IPS-20b (cell line): ENCODE results near the gene VSTM2L.

Source experiments
- H3K27ac ChIP-seq: one replicate; pipeline ENCODE4 v1.5.1; 2013; ENCODE audit warnings: low read length
- H3K27me3 ChIP-seq: 2 replicates; pipeline ENCODE4 v1.6.1; 2013; ENCODE audit warnings: mild to moderate bottlenecking, low read length, inconsistent platforms; ENCODE audit not compliant: insufficient read depth
- H3K36me3 ChIP-seq: 2 replicates; pipeline ENCODE4 v1.6.1; 2013; ENCODE audit warnings: low read depth, mild to moderate bottlenecking, inconsistent platforms, low read length, moderate library complexity; ENCODE audit not compliant: insufficient read depth
- H3K4me1 ChIP-seq: 2 replicates; pipeline ENCODE4 v1.6.1; 2013; ENCODE audit warnings: mild to moderate bottlenecking, control low read depth, inconsistent platforms, low read length, moderate library complexity; ENCODE audit not compliant: insufficient read depth
- H3K4me3 ChIP-seq: 2 replicates; pipeline ENCODE4 v1.5.1; 2013; ENCODE audit warnings: mild to moderate bottlenecking, low read length, inconsistent platforms
- H3K9ac ChIP-seq: 2 replicates; pipeline ENCODE4 v1.6.1; 2013; ENCODE audit warnings: low read depth, mild to moderate bottlenecking, inconsistent platforms, low read length, moderate library complexity
- H3K9me3 ChIP-seq: 2 replicates; pipeline ENCODE4 v1.6.1; 2013; ENCODE audit warnings: mild to moderate bottlenecking, low read depth, low read length, inconsistent platforms; ENCODE audit not compliant: insufficient read depth

The VSTM2L gene

GRCh38 chr20:37880726-37881591 lies 22.0 kb upstream of the VSTM2L start:
- H3K9me3 ChIP-seq, result no peaks in the 10 kb centered on the region
- no peaks in the 10 kb centered on the region for H3K4me1 ChIP-seq
- no peak overlapping the region for H3K4me3 ChIP-seq
- H3K9ac ChIP-seq, result no peak overlapping the region
- no peaks in the 10 kb centered on the region for H3K27me3 ChIP-seq
- no peak overlapping the region for H3K27ac ChIP-seq
- H3K36me3 ChIP-seq, result no peaks in the 10 kb centered on the region

- Histone ChIP-seq H3K27ac (no peak overlapping the region), H3K4me1 (no peaks in the 10 kb centered on the region), H3K4me3 (no peak overlapping the region), H3K36me3 (no peaks in the 10 kb centered on the region), H3K9me3 (no peaks in the 10 kb centered on the region), H3K9ac (no peak overlapping the region), H3K27me3 (no peaks in the 10 kb centered on the region)
Measured at GRCh38 chr20:37881601-37882343, 21.2 kb upstream of the VSTM2L start.

GRCh38 chr20:37882961-37883712 lies 19.8 kb upstream of the VSTM2L start:
- Histone ChIP-seq H3K4me3 (no peak overlapping the region), H3K36me3 (no peaks in the 10 kb centered on the region), H3K9ac (no peak overlapping the region), H3K9me3 (no peaks in the 10 kb centered on the region), H3K27ac (no peak overlapping the region), H3K4me1 (no peaks in the 10 kb centered on the region), H3K27me3 (no peaks in the 10 kb centered on the region)

- Histone ChIP-seq H3K4me1 (no peaks in the 10 kb centered on the region), H3K9ac (no peak overlapping the region), H3K36me3 (no peaks in the 10 kb centered on the region), H3K9me3 (no peaks in the 10 kb centered on the region), H3K27me3 (no peaks in the 10 kb centered on the region), H3K27ac (no peak overlapping the region), H3K4me3 (no peak overlapping the region)
Measured at GRCh38 chr20:37885042-37885441, 17.9 kb upstream of the VSTM2L start.

- Histone ChIP-seq H3K27me3 (no peaks in the 10 kb centered on the region), H3K27ac (no peak overlapping the region), H3K4me1 (no peaks in the 10 kb centered on the region), H3K9me3 (no peaks in the 10 kb centered on the region), H3K4me3 (no peak overlapping the region), H3K36me3 (no peaks in the 10 kb centered on the region), H3K9ac (no peak overlapping the region)
Measured at GRCh38 chr20:37885593-37886503, 17.1 kb upstream of the VSTM2L start.

GRCh38 chr20:37886851-37887297 lies 16.1 kb upstream of the VSTM2L start:
- Histone ChIP-seq H3K27me3 (no peaks in the 10 kb centered on the region), H3K36me3 (no peaks in the 10 kb centered on the region), H3K4me1 (no peaks in the 10 kb centered on the region), H3K4me3 (no peak overlapping the region), H3K9ac (no peak overlapping the region), H3K27ac (no peak overlapping the region), H3K9me3 (no peaks in the 10 kb centered on the region)

GRCh38 chr20:37888641-37889040 lies 14.3 kb upstream of the VSTM2L start:
- no peak overlapping the region for H3K4me3 ChIP-seq
- H3K9ac ChIP-seq, result no peak overlapping the region
- no peaks in the 10 kb centered on the region for H3K4me1 ChIP-seq
- H3K9me3 ChIP-seq, result no peaks in the 10 kb centered on the region
- no peaks in the 10 kb centered on the region for H3K27me3 ChIP-seq
- H3K36me3 ChIP-seq, result no peaks in the 10 kb centered on the region
- H3K27ac ChIP-seq, result no peak overlapping the region

GRCh38 chr20:37890108-37890507 lies 12.8 kb upstream of the VSTM2L start:
- no peak overlapping the region for H3K27ac ChIP-seq
- H3K9ac ChIP-seq, result no peak overlapping the region
- no peaks in the 10 kb centered on the region for H3K27me3 ChIP-seq
- no peaks in the 10 kb centered on the region for H3K9me3 ChIP-seq
- no peaks in the 10 kb centered on the region for H3K4me1 ChIP-seq
- no peak overlapping the region for H3K4me3 ChIP-seq
- no peaks in the 10 kb centered on the region for H3K36me3 ChIP-seq

- Histone ChIP-seq H3K27me3 (no peaks in the 10 kb centered on the region), H3K36me3 (no peaks in the 10 kb centered on the region), H3K9ac (no peak overlapping the region), H3K4me3 (no peak overlapping the region), H3K9me3 (no peaks in the 10 kb centered on the region), H3K27ac (no peak overlapping the region), H3K4me1 (no peaks in the 10 kb centered on the region)
Measured at GRCh38 chr20:37890643-37891042, 12.3 kb upstream of the VSTM2L start.

GRCh38 chr20:37892001-37892400 lies 10.9 kb upstream of the VSTM2L start:
- no peaks in the 10 kb centered on the region for H3K9me3 ChIP-seq
- no peak overlapping the region for H3K4me3 ChIP-seq
- H3K27ac ChIP-seq, result no peak overlapping the region
- H3K9ac ChIP-seq, result no peak overlapping the region
- no peaks in the 10 kb centered on the region for H3K27me3 ChIP-seq
- no peaks in the 10 kb centered on the region for H3K4me1 ChIP-seq
- H3K36me3 ChIP-seq, result no peaks in the 10 kb centered on the region
